GM18867 (cell line): Measurements from ENCODE around the gene ELOVL7.
"Not testable (repeated sequence)": the region's sequence is repeated elsewhere in the genome, so short reads cannot be mapped to it uniquely, and the experiment has no call there.

ENCODE experiments used
- ATAC-seq: cut with Tn5 transposase; IDR thresholded peaks from one replicate; pipeline ENCODE4 v1.9.1; 2021; ENCODE audit warnings: mild to moderate bottlenecking, moderate library complexity; ENCODE audit not compliant: unreplicated experiment

Gene ELOVL7

DNA sequence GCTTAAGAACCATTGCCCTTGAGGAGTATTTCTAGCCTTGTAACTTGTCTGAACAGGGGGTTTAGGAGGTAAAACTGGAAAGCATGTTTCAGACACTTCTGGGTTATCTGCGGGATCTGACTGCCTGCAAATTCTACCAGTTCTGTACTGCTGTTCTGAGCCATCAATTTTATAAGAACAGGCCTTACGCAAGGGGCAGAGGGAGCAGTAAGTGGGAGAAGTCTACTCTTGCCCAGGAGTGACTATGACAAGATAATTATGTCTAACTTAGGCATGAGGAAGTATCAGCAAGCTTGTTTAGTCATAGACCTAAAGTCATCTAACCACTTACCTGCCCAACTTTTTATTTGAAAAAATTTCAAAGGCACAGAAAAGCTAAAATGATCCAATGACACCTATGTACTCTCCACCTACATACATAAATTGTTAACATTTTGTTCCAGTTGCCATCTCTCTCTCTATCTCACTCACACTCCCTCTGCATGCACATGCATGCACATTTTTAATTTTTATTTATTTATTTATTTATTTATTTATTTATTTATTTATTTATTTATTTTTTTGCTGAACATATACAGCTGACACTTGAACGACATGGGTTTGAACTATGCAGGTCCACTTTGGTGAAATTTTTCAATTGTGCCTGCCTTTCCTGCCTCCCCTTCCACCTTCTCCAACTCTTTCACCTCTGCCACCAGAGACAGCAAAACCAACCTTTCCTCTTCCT lies 125.7 kb downstream of the ELOVL7 start:
- ATAC-seq, result no peak

- not testable (repeated sequence) for ATAC-seq
Observed at GRCh38 chr5:60715201-60715928, 128.7 kb downstream of the ELOVL7 start.

DNA sequence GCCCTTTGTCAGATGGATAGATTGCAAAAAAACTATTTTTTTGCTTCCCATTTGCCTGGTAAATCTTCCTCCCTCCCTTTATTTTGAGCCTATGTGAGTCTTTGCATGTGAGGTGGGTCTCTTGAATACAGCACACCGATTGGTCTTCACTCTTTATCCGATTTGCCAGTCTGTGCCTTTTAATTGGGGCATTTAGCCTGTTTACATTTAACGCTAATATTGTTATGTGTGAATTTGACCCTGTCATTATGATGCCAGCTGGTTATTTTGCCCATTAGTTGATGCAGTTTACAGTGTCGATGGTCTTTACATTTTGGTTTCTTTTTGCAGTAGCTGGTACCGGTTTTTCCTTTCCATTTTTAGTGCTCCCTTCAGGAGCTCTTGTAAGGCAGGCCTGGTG lies 131.1 kb downstream of the ELOVL7 start:
- ATAC-seq, result no peak

DNA sequence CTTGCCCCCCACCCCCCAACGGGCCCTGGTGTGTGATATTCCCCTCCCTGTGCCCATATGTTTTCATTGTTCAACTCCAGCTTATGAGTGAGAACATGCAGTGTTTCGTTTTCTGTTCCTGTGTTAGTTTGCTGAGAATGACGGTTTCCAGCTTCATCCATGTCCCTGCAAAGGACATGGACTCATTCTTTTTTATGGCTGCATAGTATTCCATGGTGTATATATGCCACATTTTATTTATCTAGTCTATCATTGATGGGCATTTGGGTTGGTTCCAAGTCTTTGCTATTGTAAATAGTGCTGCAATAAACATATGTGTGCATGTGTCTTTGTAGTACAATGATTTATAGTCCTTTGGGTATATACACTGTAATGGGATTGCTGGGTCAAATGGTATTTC lies 132.2 kb downstream of the ELOVL7 start:
- ATAC-seq, result not testable (repeated sequence)

DNA sequence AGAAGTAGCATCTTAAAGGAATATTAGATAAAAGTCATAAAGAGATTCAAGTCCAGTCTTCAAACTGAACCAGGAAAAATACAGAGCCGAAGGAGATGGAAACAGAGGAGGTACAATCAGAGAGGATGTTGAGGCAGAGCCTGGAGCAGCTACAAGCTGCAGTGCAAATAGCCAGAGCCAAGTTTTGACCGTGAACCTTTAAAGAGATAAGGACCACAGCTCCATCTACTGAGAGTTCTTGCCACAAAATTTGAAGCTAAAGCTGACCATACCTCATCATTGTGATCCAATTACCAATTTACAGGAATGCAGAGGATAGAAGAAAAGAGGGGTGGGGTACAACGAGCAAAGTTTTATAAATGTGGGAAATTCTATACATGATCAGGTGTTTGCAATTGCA lies 133.7 kb downstream of the ELOVL7 start:
- no peak for ATAC-seq

- no peak for ATAC-seq
Observed at GRCh38 chr5:60705144-60705543, 138.9 kb downstream of the ELOVL7 start.

GRCh38 chr5:60703944-60704343 lies 140.1 kb downstream of the ELOVL7 start:
- no peak for ATAC-seq
